Measurements from ENCODE around the gene MAP2K3. TPM values are rescaled to one million over a fixed set of nuclear protein-coding genes. Genes with fewer than 3 reads are reported as not detected.
"Not testable (repeated sequence)": the region's sequence is repeated elsewhere in the genome, so short reads cannot be mapped to it uniquely, and the experiment has no call there.

MAP2K3 gene
- polyA plus RNA-seq, 4 donors = 20.2 to 26.7 (median 22.0) TPM

DNA sequence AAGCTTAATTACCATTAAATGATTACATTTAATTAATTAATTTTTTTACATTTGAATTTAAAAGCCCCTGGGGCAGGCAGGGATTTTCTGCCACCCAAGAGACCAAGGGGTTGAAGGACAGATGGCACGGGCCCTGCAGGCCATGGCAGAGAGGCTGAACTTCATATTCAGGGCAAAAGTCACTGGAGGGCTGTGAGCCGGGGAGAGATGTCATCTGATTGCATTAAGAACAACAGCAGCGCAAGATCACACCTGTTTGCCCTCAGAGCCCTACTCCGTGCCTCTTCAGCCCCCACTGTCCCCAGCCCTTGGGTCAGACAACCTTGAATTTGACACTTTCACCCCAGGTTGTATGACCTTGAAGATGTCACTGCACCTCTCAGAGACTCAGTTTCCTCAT, 35.9 kb downstream of the MAP2K3 start:
- DNase-seq (ENCODE audit: low read depth in 4 of 4, low spot score in 3 of 4) = not testable (repeated sequence)

DNA sequence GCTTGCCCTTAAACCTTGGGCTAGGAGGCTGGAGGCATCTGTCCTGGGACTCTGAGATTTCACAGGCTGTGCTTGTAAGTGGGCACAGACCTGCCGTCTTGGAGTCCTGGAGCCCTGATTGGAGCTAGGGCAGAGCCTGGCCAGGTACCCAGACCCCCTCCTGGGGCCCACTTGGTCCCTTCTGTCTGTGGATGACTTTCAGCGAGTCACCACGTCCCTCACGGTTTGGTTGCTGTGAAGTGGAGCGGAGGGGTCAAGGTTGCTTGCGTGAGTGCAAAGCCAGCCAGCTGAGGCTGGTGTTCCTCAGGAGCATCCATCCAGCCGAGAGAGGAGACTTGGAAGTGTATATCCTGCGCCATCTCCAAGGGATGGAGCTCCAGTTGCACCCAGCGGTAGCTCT, 36.5 kb downstream of the MAP2K3 start:
- not testable (repeated sequence) for DNase-seq (ENCODE audit: low read depth in 4 of 4, low spot score in 3 of 4)

DNA sequence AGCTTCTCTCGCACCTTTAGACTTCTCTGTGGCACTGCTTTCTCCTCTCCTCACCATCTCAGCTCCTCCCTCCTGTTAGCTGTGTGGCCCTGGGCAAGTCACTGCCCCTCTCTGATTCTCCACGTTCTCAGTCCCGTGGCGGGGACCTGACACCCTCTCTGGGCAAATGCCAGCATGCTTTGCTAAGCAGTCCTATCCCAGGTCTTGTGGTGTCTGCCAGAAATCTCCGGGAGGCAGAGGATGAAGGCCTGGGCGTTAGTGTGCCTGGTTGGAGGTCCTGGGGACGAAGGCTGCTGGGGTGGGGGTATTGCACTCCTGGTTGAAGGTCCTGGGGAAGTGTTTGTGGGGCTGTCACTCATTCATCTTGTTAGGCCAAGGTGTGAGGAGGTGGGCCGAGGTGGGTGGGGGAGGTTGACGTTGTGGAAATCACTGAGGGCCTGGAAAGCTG, 37.3 kb downstream of the MAP2K3 start:
- not testable (repeated sequence) for DNase-seq (ENCODE audit: low read depth in 4 of 4, low spot score in 3 of 4)

DNA sequence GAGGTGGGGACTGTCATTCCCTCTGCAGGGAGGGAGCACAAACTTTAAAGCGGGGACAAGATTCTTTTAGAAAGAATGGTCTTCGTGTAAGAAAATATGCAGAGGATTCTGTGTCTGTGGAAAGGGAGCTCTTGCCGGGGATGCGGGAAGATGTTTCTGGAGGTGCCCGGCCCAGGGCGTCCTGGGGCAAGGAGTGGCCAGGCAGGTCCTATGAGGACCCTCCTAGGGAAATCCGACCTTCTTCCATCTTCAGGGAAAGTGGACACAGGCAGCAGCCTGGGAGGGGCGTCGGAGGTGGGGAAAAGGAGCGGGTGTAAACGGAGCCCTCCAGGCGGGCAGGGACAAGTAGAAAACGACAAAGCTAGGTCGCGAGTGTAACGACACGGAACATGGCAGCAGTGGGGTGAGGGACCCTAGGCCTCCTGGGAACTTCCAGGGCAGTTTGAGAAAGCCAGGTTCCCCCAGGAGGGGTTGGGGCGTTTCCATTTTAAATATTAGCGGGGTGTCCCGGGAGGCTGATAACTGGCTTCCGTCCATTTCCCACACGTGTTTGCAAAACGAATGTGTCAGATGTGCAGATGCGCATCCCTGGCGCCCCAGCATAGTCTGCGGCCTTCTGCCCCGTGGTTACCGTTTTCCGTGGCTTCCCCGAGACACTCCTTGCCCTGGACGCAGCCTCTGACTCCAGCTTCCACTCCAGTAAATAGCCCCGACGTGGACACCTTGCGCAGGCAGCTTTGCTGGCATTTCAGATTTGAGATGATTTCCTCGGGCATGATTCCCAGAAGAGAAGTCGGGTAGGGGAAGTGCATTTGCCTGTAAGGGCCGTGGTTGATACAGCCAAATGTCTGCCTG, 39.0 kb downstream of the MAP2K3 start:
- not testable (repeated sequence) for DNase-seq (ENCODE audit: low read depth in 4 of 4, low spot score in 3 of 4)

DNA sequence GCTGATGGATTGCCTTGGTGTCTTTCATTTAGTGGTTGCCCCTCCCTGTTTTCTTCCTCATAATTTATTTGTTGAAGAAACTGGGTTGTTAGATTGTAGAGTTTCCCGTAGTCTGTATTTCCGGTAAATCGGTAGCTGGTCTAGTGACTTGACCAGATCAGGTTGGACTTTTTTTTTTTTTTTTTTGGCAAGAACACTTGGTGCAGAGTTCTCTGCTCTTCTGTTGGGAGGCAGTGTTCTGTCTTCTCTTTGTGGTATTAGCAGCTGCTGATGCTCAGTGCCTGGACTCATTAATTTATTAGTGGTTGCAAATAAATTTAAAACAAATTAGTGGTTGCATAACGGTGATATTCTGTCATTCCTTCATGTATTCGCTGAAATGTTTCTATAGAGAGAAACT, 40.2 kb downstream of the MAP2K3 start:
- DNase-seq (ENCODE audit: low read depth in 4 of 4, low spot score in 3 of 4) = not testable (repeated sequence)

DNA sequence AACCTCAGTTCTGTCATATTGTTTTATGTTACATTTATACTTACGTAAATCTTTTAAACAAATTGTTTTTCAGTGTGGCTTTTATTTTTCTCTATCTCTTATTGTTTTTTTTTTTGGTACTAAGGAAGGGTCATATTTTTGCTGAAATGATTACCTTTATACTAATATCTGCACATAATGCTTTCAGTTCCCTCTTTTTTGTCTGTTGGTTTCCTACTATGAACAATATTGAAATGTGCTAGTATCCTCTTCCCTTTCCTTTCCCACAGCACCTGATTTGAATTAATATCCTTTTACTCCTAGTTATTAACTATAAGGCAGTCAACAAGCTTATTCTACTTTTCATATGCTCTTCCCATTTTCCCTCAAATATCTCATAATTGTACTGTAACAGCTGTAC, 43.4 kb downstream of the MAP2K3 start:
- not testable (repeated sequence) for DNase-seq (ENCODE audit: low read depth in 4 of 4, low spot score in 3 of 4)

DNA sequence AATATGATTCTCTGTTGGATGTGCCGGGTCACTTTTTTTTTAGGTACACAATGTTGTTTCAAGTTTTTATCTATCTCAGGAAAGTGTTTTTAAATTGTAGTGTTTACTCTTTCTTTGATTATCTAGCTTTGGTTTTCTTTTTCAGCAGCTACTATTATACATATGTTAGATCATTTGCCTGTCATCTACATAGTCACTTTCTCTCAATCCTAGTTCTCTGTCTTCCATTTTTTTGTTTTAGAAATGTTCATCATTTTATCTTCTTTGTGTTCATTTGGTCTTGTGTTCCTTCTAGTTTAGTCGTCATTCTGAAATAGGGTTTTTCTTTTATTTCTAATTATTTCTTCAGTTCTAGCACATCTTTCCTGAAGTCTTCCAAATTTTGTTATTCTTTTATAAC, 44.3 kb downstream of the MAP2K3 start:
- not testable (repeated sequence) for DNase-seq (ENCODE audit: low read depth in 4 of 4, low spot score in 3 of 4)

DNA sequence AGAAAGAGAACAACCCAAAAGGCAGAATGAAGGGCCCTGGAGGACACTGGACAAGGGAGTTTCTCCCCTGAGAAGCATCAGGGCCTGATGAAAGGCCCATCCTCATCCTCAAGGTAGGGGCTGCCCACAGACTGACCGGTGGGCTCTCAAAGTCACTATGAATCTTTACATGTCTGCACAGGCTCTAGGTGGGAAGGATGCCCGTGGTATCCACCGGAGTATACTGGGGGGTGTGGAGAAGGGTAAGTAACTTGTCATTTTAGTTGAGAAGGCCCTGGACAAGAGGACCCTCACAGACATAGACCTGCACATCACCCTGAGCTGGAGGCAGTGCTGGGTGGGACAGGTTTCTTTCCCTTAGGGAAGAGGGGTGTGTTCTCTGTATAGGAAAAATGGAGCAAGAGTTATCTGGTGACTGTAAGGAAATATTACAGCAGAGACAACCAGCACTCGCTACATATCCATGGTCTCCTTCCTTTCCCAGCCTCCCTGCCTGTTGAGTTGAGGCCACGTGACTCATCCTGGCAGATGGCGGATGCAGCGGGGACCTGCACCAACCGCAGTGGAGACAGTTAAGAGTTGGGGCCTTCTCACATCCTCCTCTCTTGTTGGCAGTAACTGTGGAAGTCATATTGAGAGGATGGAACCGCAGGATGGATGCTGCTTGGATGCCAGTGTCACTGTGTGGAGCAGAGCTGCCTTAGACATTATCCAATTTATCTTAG, 46.1 kb downstream of the MAP2K3 start:
- no peak for DNase-seq (ENCODE audit: low read depth in 4 of 4, low spot score in 3 of 4)

DNA sequence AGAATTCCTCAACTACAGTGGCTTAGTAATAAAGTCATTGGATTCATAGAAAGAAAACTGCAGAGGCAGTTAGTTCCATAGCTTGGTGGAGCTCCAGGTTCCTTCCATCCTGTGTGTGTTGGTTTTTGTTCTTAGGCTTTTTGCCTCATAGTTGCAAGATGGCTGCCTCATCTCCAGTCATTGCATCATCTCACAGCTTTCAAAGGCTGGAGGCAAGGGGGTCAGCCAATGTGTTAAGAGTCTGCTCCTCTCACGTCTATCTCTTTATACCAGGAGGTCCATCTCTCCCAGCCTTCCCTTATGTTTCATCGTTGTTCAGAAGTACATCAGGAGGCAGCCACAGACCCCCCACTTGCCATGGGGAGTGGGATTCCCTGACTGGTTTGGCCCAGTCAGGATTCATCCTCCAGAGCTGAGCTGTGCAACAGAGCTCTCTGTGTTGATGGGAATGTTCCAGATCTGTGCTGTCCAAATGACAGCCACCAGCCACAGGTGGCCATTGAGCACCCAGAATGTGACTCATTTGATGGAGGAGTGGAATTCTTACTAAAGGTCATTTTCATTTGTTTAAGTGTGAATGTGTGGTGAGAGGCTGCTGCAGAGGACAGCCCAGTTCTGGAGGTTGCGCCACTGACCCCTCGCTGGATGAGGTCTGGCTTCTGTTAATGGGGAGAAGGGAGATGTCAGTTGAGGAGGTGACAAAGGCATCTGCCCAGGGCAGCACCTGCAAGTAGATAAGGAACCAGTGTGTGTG, 52.2 kb downstream of the MAP2K3 start:
- DNase-seq (ENCODE audit: low read depth in 4 of 4, low spot score in 3 of 4) = not testable (repeated sequence)

DNA sequence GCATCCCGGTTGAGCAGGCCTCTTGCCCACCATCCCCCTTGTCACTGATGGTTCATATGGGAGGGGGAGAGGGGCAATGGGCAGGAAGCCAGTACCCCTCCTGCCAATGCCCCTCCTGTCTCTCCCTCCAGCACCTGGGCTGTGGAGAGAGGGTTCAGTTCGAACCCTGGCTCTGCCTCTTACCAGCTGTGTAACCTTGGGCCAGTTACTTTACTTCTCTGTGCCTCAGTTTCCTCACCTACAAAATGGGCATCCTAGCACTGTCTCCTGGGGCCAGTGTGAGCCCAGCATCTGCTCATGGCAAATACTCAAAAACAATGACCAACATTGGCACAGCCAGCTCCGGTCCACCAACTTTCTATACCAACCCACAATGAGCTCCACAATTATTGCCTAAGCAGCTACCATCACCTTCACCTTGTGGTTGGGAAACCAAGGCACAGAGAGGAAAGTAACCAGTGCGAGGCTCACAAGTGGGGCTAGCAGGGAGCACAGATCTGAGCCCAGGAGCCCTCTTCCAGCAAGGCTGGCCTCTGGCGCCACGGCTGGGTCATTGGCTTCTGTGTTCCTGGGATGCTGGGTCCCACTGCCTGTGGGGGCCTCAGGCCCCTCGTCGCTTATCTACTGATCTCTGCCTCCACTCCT, 53.6 kb downstream of the MAP2K3 start:
- not testable (repeated sequence) for DNase-seq (ENCODE audit: low read depth in 4 of 4, low spot score in 3 of 4)

DNA sequence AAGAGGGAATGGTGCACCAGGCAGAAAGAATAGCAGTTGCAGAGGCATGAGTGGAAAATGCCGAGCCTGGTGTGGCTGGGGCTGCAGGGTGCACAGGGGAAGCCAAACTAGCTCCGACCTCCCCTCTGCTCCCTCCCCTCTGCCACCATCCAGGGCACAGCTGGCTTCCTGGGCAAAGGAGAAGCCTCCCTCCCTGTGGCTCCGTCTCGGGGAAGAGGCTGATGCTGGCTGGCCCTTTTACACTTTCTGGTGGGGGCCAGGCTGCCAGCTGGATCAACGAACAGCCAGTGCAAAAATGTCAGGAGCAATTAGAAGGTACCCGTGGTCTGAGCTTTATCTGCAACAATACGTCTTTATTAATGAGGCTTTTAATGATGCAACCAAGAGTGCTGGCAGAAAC, 54.5 kb downstream of the MAP2K3 start:
- no peak for DNase-seq (ENCODE audit: low read depth in 4 of 4, low spot score in 3 of 4)

DNA sequence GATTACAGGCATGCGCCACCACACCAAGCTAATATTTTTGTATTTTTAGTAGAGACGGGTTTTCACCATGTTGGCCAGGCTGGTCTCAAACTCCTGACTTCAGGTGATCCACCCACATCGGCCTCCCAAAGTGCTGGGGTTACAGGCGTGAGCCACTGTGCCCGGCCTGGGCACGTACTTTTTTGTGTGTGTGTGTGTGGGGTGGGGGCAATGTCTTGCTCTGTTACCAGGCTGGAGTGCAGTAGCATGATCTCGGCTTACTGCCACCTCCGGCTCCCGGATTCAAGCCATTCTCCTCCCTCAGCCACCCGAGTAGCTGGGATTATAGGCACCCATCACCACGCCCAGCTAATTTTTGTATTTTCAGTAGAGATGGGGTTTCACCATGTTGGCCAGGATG, 55.1 kb downstream of the MAP2K3 start:
- not testable (repeated sequence) for DNase-seq (ENCODE audit: low read depth in 4 of 4, low spot score in 3 of 4)

DNA sequence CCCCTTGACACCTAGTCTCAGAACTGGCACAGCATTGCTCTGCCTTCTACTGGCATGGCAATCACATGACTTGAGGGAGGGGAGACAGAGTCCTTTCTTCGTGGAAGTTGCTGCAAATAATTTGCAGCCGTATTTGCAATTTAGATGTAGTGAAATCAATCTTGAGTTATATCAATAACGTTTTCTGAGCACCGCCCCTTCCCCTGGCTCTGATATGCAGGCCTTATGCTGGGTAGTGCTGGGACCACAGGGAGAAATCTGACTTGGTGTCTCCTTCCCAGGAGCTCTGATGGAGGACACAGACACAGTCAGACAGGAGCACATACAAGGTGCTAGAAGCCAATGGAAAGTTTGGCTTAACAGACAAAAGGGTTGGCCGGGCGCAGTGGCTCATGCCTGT, 55.9 kb downstream of the MAP2K3 start:
- not testable (repeated sequence) for DNase-seq (ENCODE audit: low read depth in 4 of 4, low spot score in 3 of 4)

DNA sequence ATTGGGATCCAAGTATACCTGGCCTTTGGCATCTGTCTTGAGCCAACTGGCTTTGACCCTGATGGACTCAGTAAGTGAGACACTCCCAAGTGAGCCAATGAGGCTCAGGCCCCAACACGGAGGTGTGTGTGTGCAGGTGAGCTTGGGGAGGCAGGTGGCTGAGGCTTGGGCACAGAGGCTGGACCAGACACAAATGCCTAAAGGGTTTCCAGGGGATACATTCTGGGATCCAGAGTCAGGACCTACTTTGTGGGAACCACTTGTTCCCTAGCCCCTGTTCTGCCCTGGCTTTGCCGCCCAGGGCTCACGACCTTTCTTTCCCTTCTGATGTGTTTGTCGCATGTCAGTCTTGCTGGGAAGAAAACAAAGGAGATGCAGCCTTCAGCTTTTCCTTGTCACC, 56.8 kb downstream of the MAP2K3 start:
- not testable (repeated sequence) for DNase-seq (ENCODE audit: low read depth in 4 of 4, low spot score in 3 of 4)

DNA sequence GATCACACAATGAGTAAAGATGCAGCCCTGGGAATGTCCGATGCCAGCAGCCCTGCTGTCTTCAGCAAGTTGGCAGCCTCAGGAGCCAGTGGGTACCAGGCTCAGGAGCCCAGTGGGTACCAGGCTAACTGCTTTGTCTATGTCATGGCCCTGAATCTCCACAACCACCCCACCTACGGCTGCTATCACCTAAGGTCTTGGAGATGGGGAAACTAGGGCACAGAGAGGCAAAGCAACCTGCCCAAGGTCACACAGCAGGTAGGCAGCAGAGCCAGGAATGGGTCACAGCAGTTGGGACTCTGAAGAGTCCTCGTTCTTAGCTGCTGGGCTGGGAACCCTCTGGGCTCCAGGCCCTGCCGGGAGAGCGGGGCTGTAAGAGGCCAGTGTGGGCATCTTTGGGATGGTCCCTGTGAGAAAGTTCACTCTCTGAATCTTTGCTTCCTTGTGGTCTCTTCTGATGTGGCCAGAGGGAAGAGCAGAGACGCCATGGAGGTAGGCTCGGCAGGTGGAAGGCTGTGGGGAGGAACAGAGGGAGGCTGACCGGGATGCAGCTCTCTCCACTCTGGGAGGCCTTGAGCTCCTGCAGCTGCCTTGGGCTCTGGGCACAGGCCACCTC, 57.5 kb downstream of the MAP2K3 start:
- not testable (repeated sequence) for DNase-seq (ENCODE audit: low read depth in 4 of 4, low spot score in 3 of 4)

DNA sequence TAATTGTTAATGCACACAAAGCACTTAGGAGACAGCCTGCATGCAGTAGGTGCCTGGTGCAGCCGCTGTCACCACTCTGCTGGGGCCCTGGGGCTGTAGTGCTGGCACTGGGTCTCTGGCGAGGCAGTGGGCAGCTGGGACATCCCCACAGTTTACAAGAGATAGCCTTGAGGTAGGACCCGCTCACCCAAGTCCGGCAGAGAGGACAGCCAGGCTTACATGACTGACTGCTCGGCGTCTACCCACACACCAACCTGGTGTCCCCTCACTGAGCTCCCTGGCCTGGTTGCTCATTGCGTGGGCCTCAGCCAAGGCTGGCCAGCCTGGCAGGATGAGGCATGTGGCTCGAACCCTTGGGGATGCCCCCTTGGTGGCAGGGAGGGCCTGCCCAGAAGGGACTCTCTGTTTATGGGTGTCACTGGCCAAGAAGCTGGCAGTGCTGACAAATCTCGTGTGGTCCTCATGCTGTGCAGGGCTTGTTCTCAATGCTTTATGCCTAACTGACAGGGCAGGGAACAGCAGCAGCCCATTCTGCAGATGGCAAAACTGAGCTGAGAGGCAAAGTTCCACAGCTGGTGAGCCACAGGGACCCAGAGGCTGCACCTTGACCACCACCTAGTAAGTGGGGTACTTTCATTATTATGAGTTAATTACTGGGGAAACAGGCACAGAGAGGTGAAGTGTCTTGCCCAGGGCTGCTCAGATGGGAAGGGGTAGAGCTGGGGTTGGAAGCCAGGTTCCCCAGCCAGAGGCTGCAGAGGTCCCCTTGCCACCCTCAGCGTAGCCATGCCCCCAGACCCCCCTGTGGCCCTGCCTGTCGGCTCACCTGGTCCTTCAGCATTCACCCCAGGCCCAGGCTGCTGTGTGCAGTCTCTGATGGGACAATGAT, 58.8 kb downstream of the MAP2K3 start:
- DNase-seq (ENCODE audit: low read depth in 4 of 4, low spot score in 3 of 4) = not testable (repeated sequence)

DNA sequence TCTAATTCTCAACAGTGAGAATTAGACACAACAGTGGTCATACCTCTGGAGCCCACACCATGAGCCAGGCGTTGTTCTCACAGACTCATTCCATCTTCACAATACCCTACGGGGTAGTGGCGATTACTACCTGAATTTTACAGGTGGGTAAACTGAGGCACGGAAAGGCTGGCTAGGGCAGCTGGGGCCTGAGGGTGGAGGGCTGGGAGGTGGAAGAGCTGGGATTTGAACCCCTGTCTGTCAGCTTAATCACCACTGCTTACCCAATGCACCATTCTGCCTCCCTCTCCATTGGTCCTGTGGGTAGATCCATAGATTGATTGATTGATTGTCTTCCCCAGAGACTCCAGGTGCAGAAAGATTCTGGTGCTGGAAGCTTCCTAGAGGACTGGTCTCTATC, 60.3 kb downstream of the MAP2K3 start:
- DNase-seq (ENCODE audit: low read depth in 4 of 4, low spot score in 3 of 4) = not testable (repeated sequence)

DNA sequence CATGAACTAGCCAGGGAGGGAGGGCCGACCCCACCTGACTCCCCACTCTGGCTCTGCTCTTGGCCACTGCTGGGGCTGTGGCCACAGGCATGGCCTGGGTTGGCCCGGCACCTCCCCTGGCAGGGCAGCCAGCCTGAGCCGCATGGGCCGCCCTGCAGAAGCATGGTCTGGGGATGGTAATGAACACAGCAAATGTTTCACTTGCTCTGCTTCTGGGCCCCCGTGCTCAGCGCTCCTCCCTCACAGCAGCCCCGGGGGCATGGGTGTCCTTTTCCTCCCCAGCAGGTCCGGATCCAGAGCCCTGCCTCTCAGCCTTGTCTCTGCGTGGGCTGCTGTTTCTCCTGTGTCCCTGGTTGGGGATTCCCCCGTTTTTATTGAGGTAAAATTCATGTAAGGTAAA, 60.7 kb downstream of the MAP2K3 start:
- no peak for DNase-seq (ENCODE audit: low read depth in 4 of 4, low spot score in 3 of 4)

DNA sequence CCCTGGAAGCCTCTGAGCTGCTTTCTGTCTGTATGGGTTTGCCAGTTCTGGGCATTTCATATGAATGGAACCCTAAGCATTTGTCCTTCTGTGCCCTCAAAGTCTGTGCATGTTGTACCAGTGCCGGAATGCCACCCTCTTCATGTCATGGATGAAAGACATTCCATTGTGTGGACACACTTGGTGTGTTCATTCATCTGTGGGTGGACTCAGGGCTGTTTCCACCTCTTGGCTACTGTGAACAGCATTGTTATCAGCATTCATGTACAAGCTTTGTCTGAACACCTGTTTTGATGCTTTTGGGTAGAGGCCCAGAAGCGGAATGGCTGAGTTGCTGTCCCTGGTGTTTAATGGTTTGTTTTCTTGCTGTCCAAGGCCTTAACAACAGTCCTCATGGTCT, 61.6 kb downstream of the MAP2K3 start:
- not testable (repeated sequence) for DNase-seq (ENCODE audit: low read depth in 4 of 4, low spot score in 3 of 4)

Measured in right renal pelvis (tissue), 4 donors.